Limb (tissue), 2 donors: ENCODE data around the gene SH2D1B.
"Not testable (repeated sequence)": the region's sequence is repeated elsewhere in the genome, so short reads cannot be mapped to it uniquely, and the experiment has no call there.

Source experiments
- DNase-seq, 2 donors: peaks; one replicate each; pipeline ENCODE4 v3.0.0-alpha.2; 2016; ENCODE audit errors: extremely low spot score in 2 of 2

SH2D1B gene

GRCh38 chr1:162412002-162412401, at the start of gene SH2D1B:
TSS of gene SH2D1B (minus strand) at chr1:162412136. CDS start at chr1:162412016, 120 bp downstream.
- no peak for DNase-seq

GRCh38 chr1:162458236-162458635, 46.3 kb upstream of the SH2D1B start:
- DNase-seq = no peak

- no peak for DNase-seq
These were observed 44.4 kb upstream of the SH2D1B start for GRCh38 chr1:162456323-162456722.

GRCh38 chr1:162454361-162454760, 42.4 kb upstream of the SH2D1B start:
- DNase-seq = not testable (repeated sequence)

- DNase-seq = no peak
These were observed 35.0 kb upstream of the SH2D1B start for GRCh38 chr1:162446946-162447345.

GRCh38 chr1:162444903-162445302, 33.0 kb upstream of the SH2D1B start:
- no peak for DNase-seq

GRCh38 chr1:162432977-162433713, 21.2 kb upstream of the SH2D1B start:
- not testable (repeated sequence) for DNase-seq

GRCh38 chr1:162430583-162430982, 18.6 kb upstream of the SH2D1B start:
- DNase-seq = no peak

GRCh38 chr1:162422662-162423375, 10.9 kb upstream of the SH2D1B start:
- no peak for DNase-seq

- DNase-seq = no peak
These were observed 9.6 kb upstream of the SH2D1B start for GRCh38 chr1:162421258-162422164.

- DNase-seq = no peak
These were observed 8.2 kb upstream of the SH2D1B start for GRCh38 chr1:162420120-162420519.

GRCh38 chr1:162419450-162419931, 7.6 kb upstream of the SH2D1B start:
- DNase-seq = not testable (repeated sequence)

- not testable (repeated sequence) for DNase-seq
These were observed 6.6 kb upstream of the SH2D1B start for GRCh38 chr1:162418584-162418983.

GRCh38 chr1:162417650-162418049, 5.7 kb upstream of the SH2D1B start:
- no peak for DNase-seq

GRCh38 chr1:162416909-162417308, 5.0 kb upstream of the SH2D1B start:
- no peak for DNase-seq

GRCh38 chr1:162416215-162416614, 4.3 kb upstream of the SH2D1B start:
- DNase-seq = no peak

GRCh38 chr1:162407539-162407938, 4.4 kb downstream of the SH2D1B start:
- DNase-seq = no peak

- no peak for DNase-seq
These were observed 5.1 kb downstream of the SH2D1B start for GRCh38 chr1:162406811-162407210.

GRCh38 chr1:162405800-162406199, 6.1 kb downstream of the SH2D1B start:
- DNase-seq = no peak

GRCh38 chr1:162404550-162405160, 7.3 kb downstream of the SH2D1B start:
- no peak for DNase-seq

- no peak for DNase-seq
These were observed 11.1 kb downstream of the SH2D1B start for GRCh38 chr1:162400790-162401355.
